Measurements from ENCODE around the gene RALGAPA1. TPM values are rescaled to one million over a fixed set of nuclear protein-coding genes. Genes with fewer than 3 reads are reported as not detected.

RALGAPA1 gene
- total and polyA plus RNA-seq, 9 of the 15 experiments (the other 6 are each of a cell fraction or from before 2014, with no cell fraction given) = 2.5 to 16.3 (median 6.2) TPM

DNA sequence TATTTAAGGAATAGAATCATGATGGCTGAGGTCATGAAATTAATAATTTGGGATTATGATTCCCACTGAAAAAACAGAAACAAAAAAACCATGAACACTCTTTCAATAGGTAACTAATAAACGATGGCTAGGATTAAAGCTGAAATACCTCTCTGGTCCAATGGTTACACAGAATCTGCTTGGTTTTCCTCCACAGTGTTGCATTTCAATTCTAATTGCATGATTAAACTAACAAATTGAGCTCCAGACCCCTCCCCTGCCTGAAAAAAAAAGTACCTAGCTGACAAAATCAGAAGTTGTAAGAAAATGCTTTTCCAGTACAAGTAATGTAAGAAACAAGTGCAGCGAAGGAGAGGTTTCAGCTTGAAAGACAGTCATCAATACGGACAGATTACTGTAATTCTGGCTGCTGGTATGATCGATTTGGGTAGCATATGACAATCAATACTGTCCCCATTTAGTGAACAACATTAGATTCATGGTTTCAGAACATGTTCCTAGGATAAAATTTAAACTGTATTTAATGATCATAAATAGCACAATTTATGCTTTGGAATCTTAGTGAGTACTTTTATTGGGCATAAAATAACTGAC, 243.1 kb downstream of the RALGAPA1 start:
- no TSS peak for BruUV-seq (replicated peaks)
- Histone ChIP-seq H3K27ac (ENCODE audit: extremely low read depth, low read depth, low read length) (no peak overlapping the region), H3K4me1 (replicated peaks in 1 of 2; ENCODE audit: control insufficient read depth in 2 of 2, insufficient read depth in 2 of 2, low read length in 2 of 2) (no peaks in the 10 kb centered on the region), H2AFZ (ENCODE audit: low read depth, low read length) (no peak overlapping the region), H3K4me2 (ENCODE audit: insufficient read depth, low read length) (no peak overlapping the region), H3K27me3 (ENCODE audit: control insufficient read depth in 2 of 2, insufficient read depth in 2 of 2, low read length in 2 of 2) (no peaks in the 10 kb centered on the region), H3K36me3 (ENCODE audit: control insufficient read depth, insufficient read depth, low read length) (no peaks in the 10 kb centered on the region), H3K9ac (ENCODE audit: insufficient read depth in 1 of 2, low read depth in 2 of 2, low read length in 2 of 2) (no peak overlapping the region), H3K9me1 (ENCODE audit: control insufficient read depth, insufficient read depth, low read length) (no peaks in the 10 kb centered on the region), H3K4me3 (no peak overlapping the region), H3K9me3 (replicated peaks; ENCODE audit: control insufficient read depth, insufficient read depth, low read depth, low read length) (no peaks in the 10 kb centered on the region), H3K79me2 (ENCODE audit: control insufficient read depth, insufficient read depth, low read length) (no peaks in the 10 kb centered on the region), H4K20me1 (replicated peaks; ENCODE audit: control insufficient read depth, insufficient read depth, low read length) (no peaks in the 10 kb centered on the region)
- CTCF ChIA-PET (ENCODE audit: low intra/inter-chr PET ratio) = no interaction called here
- intact Hi-C loops (cut with micrococcal nuclease) (no loop called here), in situ Hi-C loops (cut with MboI) (no loop called here)
- no peak for DNase-seq (ENCODE audit: extremely low read depth in 1 of 4, low spot score in 3 of 4)
- no peak for FAIRE-seq
- POLR2A ChIA-PET = no interaction called here
- WGBS (ENCODE audit: insufficient coverage, low coverage, missing lambda C conversion rate) = 39% methylated on average over 4 of the region's 4 CpGs
- no peak for ATAC-seq
- TF ChIP-seq ZFPM2 (CRISPR knock-in tag; IDR thresholded peaks at IDR 0.05) (no peak), CREB3L1 (IDR thresholded peaks at IDR 0.05; ENCODE audit: borderline replicate concordance, low read depth) (no peak), ZNF584 (CRISPR knock-in tag; IDR thresholded peaks at IDR 0.05; ENCODE audit: low read depth) (no peak), ZNF354B (CRISPR knock-in tag; IDR thresholded peaks at IDR 0.05) (no peak), RAD21 (CRISPR knock-in tag; conservative IDR thresholded peaks at IDR 0.05 in 1 of 2, IDR thresholded peaks at IDR 0.05 in 1 of 2) (no peak), HMGXB4 (CRISPR knock-in tag; IDR thresholded peaks at IDR 0.05) (no peak), ZKSCAN8 (CRISPR knock-in tag; IDR thresholded peaks at IDR 0.05) (no peak)
- TF ChIP-seq, protein P1, sequence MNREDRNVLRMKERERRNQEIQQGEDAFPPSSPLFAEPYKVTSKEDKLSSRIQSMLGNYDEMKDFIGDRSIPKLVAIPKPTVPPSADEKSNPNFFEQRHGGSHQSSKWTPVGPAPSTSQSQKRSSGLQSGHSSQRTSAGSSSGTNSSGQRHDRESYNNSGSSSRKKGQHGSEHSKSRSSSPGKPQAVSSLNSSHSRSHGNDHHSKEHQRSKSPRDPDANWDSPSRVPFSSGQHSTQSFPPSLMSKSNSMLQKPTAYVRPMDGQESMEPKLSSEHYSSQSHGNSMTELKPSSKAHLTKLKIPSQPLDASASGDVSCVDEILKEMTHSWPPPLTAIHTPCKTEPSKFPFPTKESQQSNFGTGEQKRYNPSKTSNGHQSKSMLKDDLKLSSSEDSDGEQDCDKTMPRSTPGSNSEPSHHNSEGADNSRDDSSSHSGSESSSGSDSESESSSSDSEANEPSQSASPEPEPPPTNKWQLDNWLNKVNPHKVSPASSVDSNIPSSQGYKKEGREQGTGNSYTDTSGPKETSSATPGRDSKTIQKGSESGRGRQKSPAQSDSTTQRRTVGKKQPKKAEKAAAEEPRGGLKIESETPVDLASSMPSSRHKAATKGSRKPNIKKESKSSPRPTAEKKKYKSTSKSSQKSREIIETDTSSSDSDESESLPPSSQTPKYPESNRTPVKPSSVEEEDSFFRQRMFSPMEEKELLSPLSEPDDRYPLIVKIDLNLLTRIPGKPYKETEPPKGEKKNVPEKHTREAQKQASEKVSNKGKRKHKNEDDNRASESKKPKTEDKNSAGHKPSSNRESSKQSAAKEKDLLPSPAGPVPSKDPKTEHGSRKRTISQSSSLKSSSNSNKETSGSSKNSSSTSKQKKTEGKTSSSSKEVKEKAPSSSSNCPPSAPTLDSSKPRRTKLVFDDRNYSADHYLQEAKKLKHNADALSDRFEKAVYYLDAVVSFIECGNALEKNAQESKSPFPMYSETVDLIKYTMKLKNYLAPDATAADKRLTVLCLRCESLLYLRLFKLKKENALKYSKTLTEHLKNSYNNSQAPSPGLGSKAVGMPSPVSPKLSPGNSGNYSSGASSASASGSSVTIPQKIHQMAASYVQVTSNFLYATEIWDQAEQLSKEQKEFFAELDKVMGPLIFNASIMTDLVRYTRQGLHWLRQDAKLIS (CRISPR knock-in tag; IDR thresholded peaks at IDR 0.05) = no peak
- TF ChIP-seq, protein P2, sequence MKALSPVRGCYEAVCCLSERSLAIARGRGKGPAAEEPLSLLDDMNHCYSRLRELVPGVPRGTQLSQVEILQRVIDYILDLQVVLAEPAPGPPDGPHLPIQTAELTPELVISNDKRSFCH (CRISPR knock-in tag; IDR thresholded peaks at IDR 0.05) = no peak
- TF ChIP-seq, protein P2 (tag; IDR thresholded peaks at IDR 0.05) = no peak
- TF ChIP-seq, protein P3, sequence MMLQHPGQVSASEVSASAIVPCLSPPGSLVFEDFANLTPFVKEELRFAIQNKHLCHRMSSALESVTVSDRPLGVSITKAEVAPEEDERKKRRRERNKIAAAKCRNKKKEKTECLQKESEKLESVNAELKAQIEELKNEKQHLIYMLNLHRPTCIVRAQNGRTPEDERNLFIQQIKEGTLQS (IDR thresholded peaks at IDR 0.05) = no peak
- TF ChIP-seq, protein P3 (CRISPR knock-in tag; conservative IDR thresholded peaks at IDR 0.05) = no peak

Data from K562 (cell line).